Measurements from ENCODE around the gene NACAD.

DNA sequence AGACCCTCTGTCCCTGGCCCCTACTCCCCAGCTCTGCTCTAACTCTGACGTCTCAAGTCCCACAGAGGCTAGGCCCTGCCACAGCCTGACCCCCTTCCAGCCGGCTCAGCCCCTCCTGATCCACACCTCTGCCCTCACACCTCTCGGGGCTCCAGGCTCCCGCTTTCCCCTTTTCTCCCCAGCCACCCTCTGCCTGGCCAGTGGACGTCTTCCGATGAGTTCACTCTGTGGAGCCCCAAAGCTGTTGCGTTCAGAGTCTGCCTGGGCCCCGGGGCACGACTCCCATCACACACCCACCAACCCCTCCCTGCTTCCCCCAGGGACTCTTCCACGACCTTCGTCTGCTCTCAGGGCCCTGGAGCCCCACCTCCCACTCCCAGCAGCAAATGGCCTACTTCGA is 41.1 kb upstream of the NACAD start:
- no peak for TF ChIP-seq CTCF (conservative IDR thresholded peaks at IDR 0.05; ENCODE audit: low read depth, low read length)
- no peak for TF ChIP-seq SMC3 (IDR thresholded peaks at IDR 0.05; ENCODE audit: low read depth, low read length)
- TF ChIP-seq, protein P1, sequence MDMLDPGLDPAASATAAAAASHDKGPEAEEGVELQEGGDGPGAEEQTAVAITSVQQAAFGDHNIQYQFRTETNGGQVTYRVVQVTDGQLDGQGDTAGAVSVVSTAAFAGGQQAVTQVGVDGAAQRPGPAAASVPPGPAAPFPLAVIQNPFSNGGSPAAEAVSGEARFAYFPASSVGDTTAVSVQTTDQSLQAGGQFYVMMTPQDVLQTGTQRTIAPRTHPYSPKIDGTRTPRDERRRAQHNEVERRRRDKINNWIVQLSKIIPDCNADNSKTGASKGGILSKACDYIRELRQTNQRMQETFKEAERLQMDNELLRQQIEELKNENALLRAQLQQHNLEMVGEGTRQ (IDR thresholded peaks at IDR 0.05; ENCODE audit: low read depth, low read length), result no peak
- no peak for TF ChIP-seq RFX5 (IDR thresholded peaks at IDR 0.05; ENCODE audit: low read depth, low read length)
- TF ChIP-seq FOS (IDR thresholded peaks at IDR 0.05; ENCODE audit: low read depth, low read length), result no peak
- TF ChIP-seq CEBPB (IDR thresholded peaks at IDR 0.05; ENCODE audit: low read depth, low read length), result no peak
- TF ChIP-seq POLR2A (IDR thresholded peaks at IDR 0.05; ENCODE audit: low read depth, low read length), result no peak
- TF ChIP-seq, protein P2, sequence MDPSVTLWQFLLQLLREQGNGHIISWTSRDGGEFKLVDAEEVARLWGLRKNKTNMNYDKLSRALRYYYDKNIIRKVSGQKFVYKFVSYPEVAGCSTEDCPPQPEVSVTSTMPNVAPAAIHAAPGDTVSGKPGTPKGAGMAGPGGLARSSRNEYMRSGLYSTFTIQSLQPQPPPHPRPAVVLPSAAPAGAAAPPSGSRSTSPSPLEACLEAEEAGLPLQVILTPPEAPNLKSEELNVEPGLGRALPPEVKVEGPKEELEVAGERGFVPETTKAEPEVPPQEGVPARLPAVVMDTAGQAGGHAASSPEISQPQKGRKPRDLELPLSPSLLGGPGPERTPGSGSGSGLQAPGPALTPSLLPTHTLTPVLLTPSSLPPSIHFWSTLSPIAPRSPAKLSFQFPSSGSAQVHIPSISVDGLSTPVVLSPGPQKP (IDR thresholded peaks at IDR 0.05; ENCODE audit: borderline replicate concordance, low read depth, low read length), result no peak
- TF ChIP-seq MAFK (IDR thresholded peaks at IDR 0.05; ENCODE audit: low read depth, low read length), result no peak
- no peak for TF ChIP-seq BHLHE40 (IDR thresholded peaks at IDR 0.05; ENCODE audit: low read depth, low read length)
